NK-92 (cell line): ENCODE measurements around the gene CRAMP1.
"Not testable (repeated sequence)": the region's sequence is repeated elsewhere in the genome, so short reads cannot be mapped to it uniquely, and the experiment has no call there.

Experiments
- DNase-seq: peaks from one replicate; lab custom pipeline; 2025; ENCODE audit not compliant: unreplicated experiment; lab: John Stamatoyannopoulos, UW

The CRAMP1 gene

DNA sequence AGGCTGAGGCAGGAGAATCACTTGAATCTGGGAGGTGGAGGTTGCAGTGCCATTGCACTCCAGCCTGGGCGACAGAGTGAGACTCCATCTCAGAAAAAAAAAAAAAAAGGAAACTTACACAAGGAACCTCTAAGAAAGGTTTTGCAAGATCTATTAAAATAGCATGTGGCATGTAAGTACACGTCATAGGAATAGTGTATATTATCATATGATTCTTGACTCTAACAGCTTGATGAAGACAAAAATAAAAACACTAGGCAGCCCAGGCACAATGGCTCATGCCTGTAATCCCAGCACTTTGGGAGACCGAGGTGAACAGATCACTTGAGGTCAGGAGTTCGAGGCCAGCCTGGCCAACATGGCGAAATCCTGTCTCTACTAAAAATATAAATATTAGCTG is 16.6 kb upstream of the CRAMP1 start:
- DNase-seq, result not testable (repeated sequence)

DNA sequence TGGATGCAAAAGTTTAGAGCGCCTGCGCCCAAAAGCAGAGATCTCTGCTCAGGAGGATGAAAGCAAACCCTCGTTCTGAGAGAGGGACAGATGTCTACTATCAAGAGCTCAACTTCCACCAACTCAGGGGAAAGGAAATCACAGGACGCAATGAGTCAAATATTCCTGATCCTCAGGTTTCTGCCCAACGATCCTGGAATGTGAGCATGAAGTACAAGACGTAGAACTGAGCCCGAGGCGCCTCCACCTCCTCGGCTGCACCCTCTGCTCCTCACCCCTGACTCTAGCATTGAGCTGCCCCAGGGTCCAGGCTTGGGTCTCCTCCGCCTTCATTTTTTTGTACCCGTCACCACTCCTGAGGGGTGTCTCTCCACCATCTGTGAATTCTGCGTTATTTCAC is 15.6 kb upstream of the CRAMP1 start:
- DNase-seq, result no peak

DNA sequence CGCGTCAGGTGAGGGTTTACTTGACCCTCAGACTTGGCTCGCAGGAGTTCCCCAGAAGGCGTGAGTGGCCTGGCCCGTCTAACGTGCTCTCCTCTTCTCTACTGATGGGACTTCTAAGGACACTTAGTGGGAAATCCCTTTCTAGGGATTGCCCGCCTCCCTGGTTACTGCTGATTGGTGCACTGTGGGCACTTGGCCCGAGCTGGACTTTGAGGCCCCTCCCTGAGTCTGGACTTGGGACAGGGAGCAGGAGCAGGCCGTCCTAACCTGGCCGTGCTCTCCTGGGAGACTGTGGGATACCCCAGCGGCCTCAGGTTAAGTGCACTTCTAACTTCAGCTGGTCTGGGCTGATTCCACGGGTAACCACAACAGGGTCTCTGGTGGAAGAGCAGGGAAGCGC is 15.0 kb upstream of the CRAMP1 start:
- no peak for DNase-seq

DNA sequence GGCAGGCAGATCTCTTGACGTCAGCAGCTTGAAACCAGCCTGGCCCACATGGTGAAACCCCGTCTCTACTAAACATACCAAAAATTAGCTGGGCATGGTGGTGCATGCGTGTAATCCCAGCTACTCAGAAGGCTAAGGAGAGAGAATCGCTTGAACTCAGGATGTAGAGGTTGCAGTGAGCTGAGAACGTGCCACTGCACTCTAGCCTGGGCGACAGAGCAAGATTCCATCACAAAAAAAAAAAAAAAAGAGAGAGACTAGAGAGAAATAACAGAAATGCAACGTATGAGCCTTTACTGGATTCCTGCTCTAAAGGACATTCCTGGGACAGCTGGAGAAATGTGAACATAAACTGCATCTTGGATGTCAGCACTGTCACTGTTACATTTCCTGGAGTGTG is 11.1 kb upstream of the CRAMP1 start:
- no peak for DNase-seq

DNA sequence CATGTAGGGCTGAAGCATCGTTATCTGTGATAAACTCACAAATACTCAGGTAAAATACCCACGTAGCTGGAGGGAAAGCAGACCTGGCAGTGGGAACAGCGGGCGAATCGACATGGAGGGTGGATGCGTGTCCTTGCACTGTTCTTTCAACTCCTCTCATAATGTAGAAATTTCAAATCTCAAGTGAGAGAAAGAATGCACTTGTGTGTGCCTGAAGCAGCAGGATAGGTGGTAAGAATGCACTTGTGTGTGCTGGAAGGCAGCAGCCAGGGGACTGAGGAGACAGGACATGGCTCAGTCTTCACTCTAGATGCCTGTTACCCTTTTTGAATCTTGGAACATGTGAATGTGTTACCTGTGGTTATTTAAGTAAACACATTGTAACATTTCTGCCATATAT is 10.7 kb upstream of the CRAMP1 start:
- no peak for DNase-seq

DNA sequence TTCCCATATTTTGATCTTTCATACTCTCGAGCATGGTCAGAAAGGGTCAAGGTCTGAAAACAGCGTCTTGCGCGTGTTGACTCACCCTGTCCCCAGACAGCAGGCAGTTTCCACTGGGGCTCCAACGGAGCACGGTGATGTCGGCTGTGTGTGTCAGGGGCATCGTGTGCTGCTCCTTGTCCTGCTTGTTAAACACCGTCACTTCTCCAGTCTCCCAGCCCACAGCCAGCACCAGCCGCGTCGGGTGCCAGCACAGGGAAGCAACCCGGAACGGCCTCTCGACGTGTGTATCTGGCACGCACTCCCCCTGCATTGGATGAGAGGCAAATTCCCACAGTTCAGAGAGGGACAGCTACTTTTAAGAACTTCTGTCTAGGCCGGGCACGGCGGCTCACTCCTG is 9.9 kb upstream of the CRAMP1 start:
- no peak for DNase-seq

DNA sequence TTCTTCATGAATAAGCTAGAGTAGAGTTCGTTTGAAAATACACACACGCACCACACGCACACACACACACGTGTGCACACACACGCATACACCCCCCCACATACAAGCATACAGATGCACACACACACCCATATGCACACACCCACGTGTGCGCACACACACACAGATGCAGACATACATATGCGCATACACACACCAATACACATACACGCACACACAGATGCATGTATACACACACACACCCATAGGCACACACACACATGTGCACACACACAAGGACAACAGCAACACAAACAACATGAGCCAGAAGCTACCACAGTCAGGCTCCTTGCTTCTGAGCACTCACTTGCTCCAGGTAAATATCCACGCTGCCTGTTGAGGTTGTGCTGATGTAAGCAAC is 5.4 kb upstream of the CRAMP1 start:
- no peak for DNase-seq

DNA sequence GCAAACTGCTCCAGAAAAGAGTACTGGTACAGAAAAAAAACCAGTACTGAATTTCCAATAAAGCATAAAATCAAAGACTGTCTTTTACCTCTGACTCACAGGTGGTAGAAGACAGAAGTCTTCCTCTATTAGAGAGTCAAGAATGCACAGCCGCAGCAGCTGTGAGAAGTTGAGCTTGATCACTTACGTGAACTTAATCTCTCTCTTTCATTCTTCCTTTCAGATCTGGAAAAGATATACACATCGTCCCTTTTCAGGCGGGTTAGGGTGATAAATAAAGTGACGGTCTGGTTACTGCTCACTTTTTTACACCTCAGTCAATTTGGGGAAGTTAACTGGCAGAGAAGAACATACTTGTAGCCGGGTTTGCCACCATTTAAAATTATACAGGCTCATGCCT is 4.2 kb upstream of the CRAMP1 start:
- no peak for DNase-seq

DNA sequence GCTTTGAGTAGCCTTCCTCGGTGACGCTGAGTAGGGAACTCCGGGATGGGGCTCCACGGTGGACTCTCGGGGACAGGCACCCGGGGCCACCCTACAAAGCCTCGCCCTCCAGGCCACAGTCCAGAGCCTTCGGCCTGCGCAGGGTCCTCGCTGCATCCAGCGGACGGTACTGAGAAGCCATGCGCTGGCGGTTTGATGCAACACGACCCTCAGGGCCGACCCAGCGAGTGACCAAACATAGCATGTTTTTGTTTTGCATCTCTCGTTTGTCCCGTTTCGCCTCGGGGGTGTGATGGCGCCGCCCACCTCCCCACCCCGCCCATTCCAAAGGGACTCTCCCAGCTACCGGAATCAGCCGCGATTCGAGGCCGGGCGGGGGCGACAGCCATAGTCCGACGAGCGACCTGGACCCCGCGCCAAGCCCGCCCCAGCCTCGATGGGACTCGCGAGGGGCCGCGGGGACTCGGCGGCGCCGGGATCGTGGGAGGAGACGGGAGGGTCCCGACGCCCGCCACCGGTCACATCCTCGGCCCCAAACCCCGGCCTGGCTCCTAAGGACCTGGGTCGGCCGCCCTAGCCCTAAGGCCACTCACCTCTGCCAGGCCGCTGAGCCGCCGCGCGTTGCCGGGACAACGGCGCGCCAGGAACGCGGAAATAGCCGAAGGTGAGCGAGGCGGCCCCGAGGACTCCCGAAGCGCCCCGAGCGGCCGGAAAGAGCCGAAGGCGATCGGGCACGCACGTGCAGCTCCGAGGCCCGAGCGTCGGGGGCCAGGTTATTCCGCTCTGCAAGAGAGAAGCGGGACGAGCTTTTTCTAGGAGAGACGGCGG is 1.9 kb upstream of the CRAMP1 start:
- DNase-seq, result no peak

DNA sequence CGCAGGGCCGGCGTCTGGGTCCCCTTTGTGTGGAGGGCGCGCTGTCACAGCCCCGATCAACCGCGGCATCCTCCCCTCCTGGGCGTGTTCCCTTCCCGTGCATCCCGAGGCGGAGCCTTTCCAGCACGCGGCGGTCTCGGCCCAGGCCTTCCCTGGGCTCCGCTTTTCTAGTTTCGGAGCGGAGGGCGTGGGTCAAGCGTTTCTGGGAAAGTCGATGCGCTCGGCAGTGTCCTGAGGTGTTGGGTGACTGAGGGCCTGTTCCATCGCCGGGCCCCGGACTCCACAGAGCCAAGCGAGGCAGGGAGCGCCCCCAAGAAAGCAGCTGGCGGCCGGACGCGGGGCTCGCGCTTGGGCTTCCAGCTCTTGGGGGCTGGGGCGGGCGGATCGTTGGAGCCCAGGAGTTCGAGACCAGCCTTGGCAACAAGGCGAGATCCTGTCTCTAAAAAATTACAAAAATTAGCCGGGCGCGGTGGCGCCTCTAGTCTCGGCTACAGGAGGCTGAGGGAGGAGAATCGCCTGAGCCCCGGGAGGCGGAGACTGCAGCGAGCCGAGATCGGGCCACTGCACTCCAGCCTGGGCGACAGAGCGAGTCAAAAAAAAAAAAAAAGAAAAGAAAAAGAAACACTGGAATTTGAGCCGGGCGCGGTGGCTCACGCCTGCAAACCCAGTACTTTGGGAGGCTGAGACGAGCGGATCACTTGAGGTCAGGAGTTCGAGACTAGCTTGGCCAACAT is 1.1 kb upstream of the CRAMP1 start:
- DNase-seq, result no peak

DNA sequence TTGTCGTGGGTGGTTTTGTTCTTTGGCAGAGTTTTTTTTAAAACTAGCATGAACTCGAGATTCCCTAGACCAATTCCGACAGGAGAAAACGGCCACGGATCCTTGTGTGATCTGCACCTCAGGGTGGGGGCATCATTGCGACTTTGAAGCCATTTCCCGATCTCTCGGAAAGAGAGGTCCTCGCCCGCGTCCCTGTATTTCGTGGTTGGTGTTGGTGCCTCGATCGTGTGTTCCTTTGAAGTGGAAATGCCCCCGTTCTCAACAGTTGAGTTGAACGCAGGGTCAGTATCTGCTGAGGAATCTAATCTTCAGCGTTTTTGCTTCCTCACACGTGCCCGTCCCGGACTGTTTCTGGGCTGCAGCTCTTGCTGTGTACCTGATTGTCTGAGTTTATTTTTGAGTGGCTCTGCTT is 1.1 kb downstream of the CRAMP1 start:
- no peak for DNase-seq

DNA sequence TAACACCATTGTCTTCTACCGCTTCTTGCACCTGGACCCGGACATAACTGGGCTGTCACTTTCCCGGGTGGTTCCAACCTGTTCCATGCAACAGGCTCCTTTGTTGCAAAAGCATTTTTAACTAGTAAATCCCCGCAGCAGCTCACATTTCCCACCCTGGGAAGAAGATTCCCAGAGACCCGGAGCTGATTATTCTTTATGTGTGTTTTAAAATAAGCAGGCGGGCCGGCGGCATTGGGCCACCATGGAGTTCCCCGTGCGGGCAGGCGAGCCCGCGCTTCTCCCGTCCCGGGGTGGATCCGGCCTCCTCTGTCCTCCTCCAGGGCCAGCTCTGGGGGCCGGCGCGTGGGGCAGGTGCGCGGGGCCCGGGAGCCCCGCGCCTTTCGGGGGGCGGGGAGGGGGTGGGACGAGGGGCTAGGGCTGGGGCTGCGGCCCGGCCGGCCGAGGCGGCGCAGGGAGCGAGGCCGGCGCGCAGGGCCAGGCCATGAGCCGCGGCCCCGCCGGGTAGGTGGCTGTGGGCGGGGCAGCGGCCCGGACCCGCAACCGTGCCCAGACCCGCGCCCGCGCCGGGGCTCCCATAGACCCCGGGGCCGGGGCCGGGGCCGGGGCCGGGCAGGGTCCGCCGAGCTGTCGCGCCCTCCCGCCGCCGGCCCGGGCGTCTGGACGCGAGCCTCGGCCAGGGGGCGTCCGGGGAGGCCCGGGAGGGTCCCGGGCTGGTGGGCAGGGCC is 1.7 kb downstream of the CRAMP1 start:
- DNase-seq, result no peak

DNA sequence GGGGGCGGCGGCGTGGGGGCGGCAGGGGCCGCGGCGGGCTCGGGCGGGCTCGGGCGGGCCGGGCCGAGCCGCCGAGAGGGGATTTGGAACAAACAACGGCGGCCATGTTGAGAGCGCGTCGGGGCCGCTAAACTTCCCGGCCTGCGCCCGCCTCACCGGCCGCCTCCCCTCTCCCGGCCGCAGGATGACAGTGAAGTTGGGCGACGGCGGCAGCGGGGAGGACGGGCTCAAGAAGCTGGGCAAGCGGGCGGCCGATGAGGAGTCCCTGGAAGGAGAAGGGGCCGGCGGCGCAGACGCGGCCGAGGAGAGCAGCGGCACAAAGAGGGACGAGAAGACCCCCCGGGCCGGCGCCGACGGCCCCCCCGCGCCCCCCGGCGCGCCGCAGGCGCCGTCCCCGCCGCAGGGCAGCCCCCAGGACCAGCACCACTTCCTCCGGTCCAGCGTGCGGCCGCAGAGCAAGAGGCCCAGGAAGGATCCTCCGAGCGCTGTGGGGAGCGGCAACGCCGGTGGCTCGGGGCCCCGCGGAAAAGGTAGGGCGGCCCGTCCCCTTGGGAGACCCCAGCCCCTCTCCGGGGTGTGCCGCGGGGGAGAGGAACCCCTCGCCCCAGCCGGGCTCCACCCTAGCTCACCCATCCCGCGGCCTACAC is 2.4 kb downstream of the CRAMP1 start:
- DNase-seq, result no peak

DNA sequence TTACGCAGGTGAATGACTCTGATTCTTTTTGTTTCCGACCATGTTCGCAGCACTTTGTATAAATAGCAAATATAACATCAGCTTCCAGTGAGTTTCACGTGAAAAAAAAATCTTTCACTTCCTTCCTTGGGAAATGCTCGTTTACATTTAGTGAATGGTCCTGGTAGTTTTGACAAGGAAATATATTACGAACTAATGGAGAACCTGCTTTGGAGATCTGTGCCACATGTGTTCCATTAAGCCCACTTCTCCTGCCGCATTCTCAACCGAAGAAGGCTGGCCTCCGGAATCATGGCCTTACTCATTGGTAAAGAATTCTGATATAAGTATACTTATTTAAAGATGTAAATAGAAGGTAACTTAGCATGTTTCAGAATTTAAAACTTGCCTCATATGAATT is 3.6 kb downstream of the CRAMP1 start:
- no peak for DNase-seq

DNA sequence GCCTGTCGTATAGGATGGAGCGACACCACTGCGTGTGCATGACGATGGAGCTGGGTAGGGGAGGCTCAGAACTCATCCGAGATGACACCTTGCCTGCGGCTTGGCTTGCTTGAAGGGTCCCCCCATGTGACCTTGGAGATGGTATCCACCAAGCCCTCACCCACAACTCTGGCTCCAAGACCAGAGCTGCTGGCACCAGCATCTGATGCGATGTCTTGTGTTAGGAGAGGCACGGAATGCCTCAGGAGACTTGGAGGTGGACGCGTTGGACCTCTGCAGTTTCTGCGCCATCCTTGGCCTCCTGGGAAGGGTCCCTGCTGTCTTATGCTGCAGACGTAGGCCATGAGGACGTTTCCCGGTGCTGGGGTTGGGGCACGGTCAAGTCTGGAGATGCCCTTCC is 7.8 kb downstream of the CRAMP1 start:
- no peak for DNase-seq

DNA sequence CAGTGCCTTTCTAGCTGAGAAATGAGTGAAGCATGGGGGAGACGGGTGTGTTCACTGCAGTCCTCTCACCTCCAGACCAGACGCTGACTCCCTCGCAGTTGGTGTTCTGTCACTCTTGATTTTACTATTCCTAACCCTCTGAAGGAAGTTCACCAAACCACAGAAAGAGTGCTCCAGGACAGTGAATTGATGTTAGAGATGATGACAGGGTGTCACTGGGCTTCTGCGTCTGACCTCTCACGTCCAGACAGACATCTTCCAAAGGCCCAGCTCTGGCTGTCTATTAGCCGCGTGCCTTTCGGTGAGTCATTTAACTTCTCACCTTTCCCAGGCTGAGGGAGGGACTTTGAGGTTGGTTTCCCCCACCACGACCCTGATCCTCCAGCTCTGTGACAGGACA is 8.2 kb downstream of the CRAMP1 start:
- DNase-seq, result no peak

DNA sequence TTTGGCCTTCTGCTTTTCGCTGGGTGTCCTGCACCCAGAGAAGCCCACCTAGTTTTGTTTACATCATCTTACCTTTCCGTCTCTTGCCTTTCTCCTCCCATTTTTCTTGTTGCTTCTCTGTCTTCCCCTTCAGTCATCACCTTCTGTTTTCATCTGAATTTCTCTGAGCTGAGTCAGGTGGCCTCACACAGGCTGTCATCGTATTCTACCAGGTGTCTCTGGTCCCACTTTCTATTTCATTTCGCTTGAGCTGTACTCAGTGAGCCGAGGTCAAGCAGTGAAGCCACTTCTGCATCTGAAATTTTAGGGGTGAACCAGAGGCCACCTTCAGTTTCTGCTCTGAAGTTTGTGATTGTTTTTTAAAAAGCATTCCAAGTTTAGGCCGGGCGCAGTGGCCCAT is 9.7 kb downstream of the CRAMP1 start:
- no peak for DNase-seq

DNA sequence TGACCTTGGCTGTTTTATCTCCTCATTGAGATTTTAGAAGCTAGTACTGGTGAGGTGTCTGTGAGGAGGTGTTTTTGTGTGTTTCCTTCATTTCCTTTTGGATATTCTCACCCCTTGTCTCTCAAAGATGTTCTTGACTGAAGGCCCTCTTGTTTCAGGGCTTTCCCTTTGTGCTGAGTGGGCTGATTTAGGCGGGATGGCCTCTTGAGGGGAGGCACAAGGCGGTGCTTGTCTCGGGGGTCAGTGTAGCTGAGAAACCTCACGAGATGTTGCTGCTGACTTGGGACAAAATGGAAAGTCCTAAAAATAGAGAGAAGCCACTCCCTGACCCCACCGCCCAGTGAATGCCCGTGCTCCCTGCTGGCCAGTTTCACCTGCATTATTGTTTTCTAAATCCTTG is 14.2 kb downstream of the CRAMP1 start:
- DNase-seq, result no peak

DNA sequence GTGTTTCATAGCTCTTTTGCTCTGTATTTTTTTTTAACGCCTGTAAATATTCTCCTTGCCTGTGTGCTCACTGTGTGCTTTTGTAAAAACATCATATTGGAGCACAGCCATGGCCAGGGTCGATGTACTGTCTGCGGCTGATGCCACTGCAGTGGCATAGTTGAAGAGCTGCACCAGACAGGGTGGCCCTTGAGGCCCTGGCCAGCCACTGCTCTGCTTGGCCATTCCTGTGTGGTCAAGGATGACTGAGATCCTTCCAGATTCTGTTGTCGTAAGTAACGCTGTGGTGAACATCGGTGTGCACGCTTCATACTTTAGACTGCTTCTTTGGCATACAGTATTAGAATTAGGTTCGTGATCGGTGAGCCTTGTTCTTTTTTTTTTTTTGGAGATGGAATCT is 14.6 kb downstream of the CRAMP1 start:
- DNase-seq, result no peak

DNA sequence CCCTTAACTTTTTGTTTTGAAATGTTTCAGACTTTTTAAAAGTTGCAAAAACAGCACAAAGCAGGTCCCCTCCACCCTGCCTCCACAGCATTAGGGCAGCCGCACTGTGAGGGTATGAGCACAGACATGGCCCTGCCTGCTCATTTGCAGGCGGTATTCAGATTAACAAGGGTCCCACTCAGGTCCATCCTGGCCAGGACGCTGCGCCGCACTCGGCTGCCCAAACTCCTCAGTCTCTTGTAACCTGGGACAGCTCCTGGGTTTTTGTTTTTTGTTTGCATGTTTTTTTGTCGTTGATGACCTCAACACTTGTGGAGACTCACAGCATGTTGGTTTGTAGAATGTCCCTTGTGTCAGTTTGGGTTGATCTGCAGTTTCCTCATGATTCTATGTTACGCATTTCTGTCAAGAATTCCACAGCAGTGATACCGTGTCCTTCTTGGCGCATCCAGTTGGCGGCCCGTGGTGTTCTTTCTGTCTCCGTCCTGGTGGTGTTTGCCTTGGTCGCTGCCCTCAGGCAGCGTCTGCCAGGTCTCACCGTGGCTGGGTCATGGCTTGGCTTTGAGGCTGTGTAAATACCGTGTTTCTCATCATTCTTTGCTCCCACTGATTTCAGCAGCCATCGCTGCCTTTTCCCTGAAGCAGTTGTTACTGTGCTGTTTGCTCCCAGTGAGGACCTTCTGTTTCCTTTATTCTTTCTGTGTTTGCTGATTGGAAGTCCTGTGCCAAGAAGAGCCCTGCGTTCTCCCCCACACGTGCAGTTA is 18.5 kb downstream of the CRAMP1 start:
- DNase-seq, result no peak

DNA sequence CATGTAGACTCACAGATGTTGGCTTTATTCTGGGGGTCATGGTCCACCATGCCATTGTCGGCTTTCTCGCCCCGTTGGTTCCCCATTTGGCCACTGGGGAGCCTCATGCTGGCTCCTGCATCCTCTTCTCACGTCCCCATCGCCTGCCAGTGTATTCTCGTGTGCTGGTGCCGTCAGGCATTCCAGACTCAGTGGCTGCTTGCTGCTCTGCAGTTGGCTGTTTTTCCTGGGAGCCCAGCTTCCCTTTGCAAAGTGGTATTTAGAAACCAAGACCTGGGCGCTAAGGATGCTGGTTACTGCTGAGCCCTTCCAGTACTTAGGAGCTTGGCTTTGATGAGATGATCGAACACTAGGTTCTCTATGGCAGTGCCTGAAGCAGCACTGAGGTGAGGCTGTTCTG is 19.1 kb downstream of the CRAMP1 start:
- no peak for DNase-seq
